RWPE2 (cell line): ENCODE data around the gene KIF1A.
"Not testable (repeated sequence)": the region's sequence is repeated elsewhere in the genome, so short reads cannot be mapped to it uniquely, and the experiment has no call there.

ENCODE experiments used
- ATAC-seq: fragments of 200-7000 bp; cut with Tn5 transposase; 3 replicates; pipeline ENCODE4 v1.9.1; 2021; ENCODE audit warnings: low read depth
- DNase-seq: peaks from one replicate; pipeline ENCODE4 v3.0.0-alpha.2; 2020; ENCODE audit warnings: low spot score
- H3K27ac ChIP-seq: fragments of 450-650 bp; 2 replicates; pipeline ENCODE4 v1.5.1; 2017; ENCODE audit warnings: mild to moderate bottlenecking; ENCODE audit not compliant: poor library complexity, severe bottlenecking
- H3K27me3 ChIP-seq: fragments of 250-450 bp; sonication (Bioruptor Pico); 2 replicates; pipeline ENCODE4 v1.5.1; 2021; ENCODE audit warnings: mild to moderate bottlenecking, moderate library complexity; ENCODE audit not compliant: insufficient read depth, poor library complexity, severe bottlenecking
- H3K36me3 ChIP-seq: fragments of 250-450 bp; sonication (Bioruptor Pico); 2 replicates; pipeline ENCODE4 v1.5.1; 2020; ENCODE audit warnings: low read depth, mild to moderate bottlenecking, moderate library complexity
- H3K4me1 ChIP-seq: fragments of 250-450 bp; sonication (Bioruptor Pico); 2 replicates; pipeline ENCODE4 v1.5.1; 2021; ENCODE audit warnings: mild to moderate bottlenecking, moderate library complexity; ENCODE audit not compliant: insufficient read depth, poor library complexity, severe bottlenecking
- H3K4me3 ChIP-seq: fragments of 250-450 bp; sonication (Bioruptor Pico); 2 replicates; pipeline ENCODE4 v1.5.1; 2021; ENCODE audit warnings: mild to moderate bottlenecking, moderate library complexity; ENCODE audit not compliant: severe bottlenecking
- H3K9me3 ChIP-seq: fragments of 250-450 bp; sonication (Bioruptor Pico); 2 replicates; pipeline ENCODE4 v1.5.1; 2021; ENCODE audit warnings: mild to moderate bottlenecking, moderate library complexity; ENCODE audit not compliant: severe bottlenecking
- TF ChIP-seq, protein P1 (sequence below): fragments of 450-650 bp; IDR thresholded peaks from one replicate; pipeline ENCODE4 v1.5.1; 2017; ENCODE audit warnings: mild to moderate bottlenecking, moderate library complexity; ENCODE audit not compliant: poor library complexity, severe bottlenecking

Gene KIF1A

DNA sequence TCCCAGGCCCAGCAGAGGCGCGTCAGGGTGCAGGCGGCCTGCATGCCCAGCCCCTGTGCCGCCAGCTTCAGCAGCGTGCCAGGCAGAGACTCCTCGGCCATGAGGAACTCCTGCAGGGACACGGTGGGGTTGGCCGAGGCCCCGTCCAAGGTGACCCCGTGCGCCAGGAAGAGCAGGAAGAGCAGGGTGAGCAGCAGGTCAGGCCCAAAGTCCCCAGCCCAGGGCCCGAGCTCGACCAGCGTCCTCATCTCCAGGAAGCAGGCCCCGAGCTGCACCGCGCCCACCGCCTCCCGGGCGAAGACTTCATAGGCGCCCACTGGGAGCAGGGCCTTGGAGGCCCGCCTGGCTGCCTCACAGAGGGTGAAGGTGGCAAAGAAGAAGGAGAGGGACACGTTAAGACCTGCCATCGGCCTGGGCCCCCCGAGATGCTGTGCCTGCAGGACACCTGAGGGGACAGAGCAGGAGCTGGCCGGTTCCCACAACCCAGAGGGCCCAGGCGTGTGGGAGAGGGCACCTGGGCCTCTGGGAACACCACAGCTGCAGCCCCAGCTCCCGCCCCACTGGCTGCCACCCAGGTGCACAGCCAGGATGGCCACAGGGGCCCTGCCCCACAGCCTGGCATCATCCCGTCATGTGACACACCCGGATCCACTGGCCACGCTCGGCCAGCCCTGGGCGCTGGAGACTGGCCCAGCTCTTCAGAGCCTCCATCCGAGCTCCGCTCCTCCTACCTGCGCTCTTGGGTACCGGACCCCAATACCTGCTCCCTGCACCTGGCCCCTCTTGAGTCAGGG, 137.4 kb downstream of the KIF1A start, which contains the start of gene AQP12B:
Gene AQP12B, minus strand, starts transcription at position 455 of the 794 bp plus-strand sequence. Its CDS starts 48 bp downstream, at position 407.
- not testable (repeated sequence) for H3K4me1 ChIP-seq, H3K27ac ChIP-seq, H3K4me3 ChIP-seq, H3K9me3 ChIP-seq, H3K36me3 ChIP-seq, DNase-seq, ATAC-seq
- peaks cover 15% of the 10 kb centered on the region for H3K27me3 ChIP-seq

DNA sequence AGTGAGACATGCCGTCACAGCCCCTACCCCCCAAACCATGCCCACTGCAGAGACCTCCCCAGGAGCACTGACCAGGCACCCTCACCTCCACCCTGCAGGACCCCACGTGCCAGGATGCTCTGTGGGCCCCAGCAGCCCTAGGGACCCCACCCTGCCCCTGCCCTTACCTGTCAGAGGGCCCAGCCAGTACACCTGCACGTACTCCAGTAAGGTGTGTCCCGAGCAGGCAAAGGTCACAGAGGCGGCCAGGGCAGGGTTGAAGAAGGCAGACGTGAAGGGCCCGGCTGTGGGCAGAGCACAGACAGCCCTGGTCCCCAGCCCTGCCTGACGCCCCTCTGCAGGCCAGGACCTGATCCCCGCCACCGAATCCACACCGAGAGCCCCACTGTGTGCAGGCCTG, 139.8 kb downstream of the KIF1A start:
- H3K36me3 ChIP-seq, H3K27ac ChIP-seq, ATAC-seq, H3K4me1 ChIP-seq, H3K4me3 ChIP-seq, DNase-seq, H3K27me3 ChIP-seq, H3K9me3 ChIP-seq: not testable (repeated sequence)

DNA sequence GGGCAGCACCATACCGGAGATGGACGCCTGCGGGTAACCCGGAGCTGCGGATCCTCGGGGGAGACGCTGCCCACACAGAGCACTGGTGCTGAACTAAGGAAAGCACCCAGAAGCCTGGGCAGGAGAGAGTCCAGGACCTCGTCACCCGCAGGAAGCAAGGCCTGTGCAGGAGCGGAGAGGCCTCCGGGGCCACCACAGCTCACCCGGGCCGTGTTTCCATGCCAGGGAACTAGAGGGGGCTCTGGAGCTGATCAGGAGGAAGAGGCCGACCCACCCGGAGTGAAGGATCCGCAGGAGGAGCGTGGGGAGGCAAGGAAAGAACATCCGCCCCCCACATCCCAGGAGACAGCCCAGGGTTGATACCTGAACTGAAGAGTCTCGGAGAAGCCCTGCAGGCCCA, 141.1 kb downstream of the KIF1A start:
- H3K4me1 ChIP-seq, H3K9me3 ChIP-seq, H3K4me3 ChIP-seq, DNase-seq, ATAC-seq, H3K36me3 ChIP-seq, H3K27me3 ChIP-seq, H3K27ac ChIP-seq: not testable (repeated sequence)

DNA sequence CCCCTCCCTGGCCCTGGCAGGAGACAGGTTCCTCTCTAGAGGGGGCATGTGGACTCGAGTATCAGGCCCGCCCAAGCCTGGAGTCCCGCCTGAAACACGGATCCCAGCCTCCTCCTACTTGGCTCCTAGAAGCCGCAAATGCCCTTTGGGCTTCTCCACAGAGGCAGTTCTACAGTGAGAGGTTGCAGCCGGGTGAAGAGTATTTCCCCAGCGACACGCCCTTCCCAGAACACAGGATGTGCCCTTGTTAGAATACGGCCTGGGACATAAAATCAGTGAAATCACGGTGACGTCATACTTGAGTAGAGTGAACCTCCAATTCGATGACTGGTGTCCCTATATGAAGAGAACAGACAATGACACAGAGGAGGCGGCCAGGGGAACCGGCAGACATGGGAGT, 142.0 kb downstream of the KIF1A start:
- not testable (repeated sequence) for DNase-seq, H3K9me3 ChIP-seq

DNA sequence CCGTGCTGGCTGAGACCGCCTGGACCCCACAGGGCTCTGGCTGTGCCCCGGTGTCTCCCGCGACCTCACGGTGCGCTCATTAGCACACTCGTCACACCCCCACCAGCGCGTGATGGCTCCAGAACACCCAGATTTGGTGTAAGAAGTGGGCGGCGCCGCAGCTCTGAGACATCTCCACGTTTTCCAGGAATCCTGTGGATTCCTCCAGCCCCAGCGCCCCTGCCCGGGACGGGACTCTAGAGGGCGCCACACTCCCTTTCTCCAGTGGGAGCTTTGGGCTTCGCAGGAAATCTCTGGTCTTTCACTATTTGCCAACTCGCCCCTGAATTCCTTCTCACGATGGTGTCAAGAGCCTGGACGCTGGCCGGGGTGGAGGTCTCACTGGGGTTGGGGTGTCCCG, 144.7 kb downstream of the KIF1A start:
- H3K4me1 ChIP-seq, H3K9me3 ChIP-seq: not testable (repeated sequence)

More for the DNA sequence above, 142.0 kb downstream of the KIF1A start:
- H3K36me3 ChIP-seq, H3K4me3 ChIP-seq, H3K27me3 ChIP-seq, H3K27ac ChIP-seq, H3K4me1 ChIP-seq, ATAC-seq: not testable (repeated sequence)

DNA sequence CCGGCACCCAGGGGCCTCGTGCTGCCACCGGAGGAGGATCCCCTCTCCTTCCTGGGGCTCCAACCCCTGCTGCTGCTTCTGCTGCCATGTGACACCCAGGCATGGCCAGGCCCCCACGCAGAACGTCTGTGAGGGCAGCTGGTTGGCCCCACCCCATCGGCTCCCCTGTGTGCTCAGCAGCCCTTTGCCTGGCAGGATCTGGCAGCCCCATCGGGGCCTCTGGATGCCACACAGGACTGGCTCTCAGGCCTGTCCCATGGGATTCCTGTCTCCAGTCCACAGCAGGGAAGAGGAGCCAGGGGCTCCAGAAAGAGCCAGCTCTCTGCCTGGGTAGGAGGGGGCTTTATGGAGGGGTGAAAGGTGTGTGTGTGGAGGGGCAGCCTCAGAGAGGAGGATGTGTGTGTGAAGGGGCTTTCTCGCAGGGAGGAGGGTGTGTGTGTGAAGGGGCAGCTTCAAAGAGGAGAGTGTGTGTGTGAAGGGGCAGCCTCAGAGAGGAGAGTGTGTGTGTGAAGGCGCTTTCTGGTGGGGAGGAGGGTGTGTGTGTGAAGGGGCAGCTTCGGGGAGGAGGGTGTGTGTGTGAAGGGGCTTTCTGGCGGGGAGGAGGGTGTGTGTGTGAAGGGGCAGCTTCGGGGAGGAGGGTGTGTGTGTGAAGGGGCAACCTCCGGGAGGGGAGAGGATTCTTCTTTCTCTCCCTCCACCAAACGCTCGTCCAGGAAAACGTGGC, 145.4 kb downstream of the KIF1A start:
- H3K4me3 ChIP-seq, H3K9me3 ChIP-seq, H3K36me3 ChIP-seq, DNase-seq, ATAC-seq, H3K4me1 ChIP-seq, H3K27ac ChIP-seq: not testable (repeated sequence)
- H3K27me3 ChIP-seq = peaks cover 34% of the 10 kb centered on the region

More for the DNA sequence above, 144.7 kb downstream of the KIF1A start:
- not testable (repeated sequence) for H3K36me3 ChIP-seq, ATAC-seq, DNase-seq, H3K4me3 ChIP-seq, H3K27ac ChIP-seq
- peaks cover 27% of the 10 kb centered on the region for H3K27me3 ChIP-seq

DNA sequence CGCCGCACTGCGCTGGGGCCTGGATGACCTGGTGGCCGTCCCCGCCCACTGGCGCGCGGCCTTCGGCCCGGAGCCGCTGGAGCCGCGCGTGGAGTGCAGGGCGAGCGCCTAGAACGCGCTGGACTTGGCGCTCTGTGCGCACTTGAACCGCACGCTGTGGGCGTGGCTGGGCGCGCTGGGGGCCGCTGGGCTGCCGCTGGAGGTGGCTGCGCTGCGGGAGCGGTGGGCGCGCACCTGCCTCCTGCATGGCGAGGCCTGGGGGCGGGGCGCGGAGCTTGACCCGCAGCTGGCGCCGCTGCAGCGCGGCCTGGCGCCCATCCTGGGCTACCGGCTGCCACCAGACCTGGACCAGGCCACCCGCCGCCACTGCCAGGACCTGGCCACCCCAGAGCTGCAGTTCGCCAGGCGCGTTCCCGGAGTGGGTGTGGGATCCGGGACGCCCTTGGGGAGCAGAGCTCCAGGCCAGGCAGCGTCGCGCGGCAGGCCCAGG, 147.3 kb downstream of the KIF1A start:
- H3K4me3 ChIP-seq = no peak overlapping the region

More for the DNA sequence above, 147.3 kb downstream of the KIF1A start:
- no peak for DNase-seq
- Histone ChIP-seq H3K36me3 (no peaks in the 10 kb centered on the region), H3K9me3 (no peaks in the 10 kb centered on the region), H3K27me3 (peaks cover 51% of the 10 kb centered on the region), H3K4me1 (no peaks in the 10 kb centered on the region), H3K27ac (no peak overlapping the region)
- TF ChIP-seq, protein P1, sequence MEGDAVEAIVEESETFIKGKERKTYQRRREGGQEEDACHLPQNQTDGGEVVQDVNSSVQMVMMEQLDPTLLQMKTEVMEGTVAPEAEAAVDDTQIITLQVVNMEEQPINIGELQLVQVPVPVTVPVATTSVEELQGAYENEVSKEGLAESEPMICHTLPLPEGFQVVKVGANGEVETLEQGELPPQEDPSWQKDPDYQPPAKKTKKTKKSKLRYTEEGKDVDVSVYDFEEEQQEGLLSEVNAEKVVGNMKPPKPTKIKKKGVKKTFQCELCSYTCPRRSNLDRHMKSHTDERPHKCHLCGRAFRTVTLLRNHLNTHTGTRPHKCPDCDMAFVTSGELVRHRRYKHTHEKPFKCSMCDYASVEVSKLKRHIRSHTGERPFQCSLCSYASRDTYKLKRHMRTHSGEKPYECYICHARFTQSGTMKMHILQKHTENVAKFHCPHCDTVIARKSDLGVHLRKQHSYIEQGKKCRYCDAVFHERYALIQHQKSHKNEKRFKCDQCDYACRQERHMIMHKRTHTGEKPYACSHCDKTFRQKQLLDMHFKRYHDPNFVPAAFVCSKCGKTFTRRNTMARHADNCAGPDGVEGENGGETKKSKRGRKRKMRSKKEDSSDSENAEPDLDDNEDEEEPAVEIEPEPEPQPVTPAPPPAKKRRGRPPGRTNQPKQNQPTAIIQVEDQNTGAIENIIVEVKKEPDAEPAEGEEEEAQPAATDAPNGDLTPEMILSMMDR = no peak
- ATAC-seq = no peak
